C1 segment of cervical spinal cord (tissue), 14 donors: ENCODE data around the gene MBD3.
"Not testable (repeated sequence)": the region's sequence is repeated elsewhere in the genome, so short reads cannot be mapped to it uniquely, and the experiment has no call there.

Source experiments
- DNase-seq, 14 donors: peaks; one replicate each; lab custom pipeline; 2025; lab: John Stamatoyannopoulos, UW

MBD3 gene, protein sequence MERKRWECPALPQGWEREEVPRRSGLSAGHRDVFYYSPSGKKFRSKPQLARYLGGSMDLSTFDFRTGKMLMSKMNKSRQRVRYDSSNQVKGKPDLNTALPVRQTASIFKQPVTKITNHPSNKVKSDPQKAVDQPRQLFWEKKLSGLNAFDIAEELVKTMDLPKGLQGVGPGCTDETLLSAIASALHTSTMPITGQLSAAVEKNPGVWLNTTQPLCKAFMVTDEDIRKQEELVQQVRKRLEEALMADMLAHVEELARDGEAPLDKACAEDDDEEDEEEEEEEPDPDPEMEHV

DNA sequence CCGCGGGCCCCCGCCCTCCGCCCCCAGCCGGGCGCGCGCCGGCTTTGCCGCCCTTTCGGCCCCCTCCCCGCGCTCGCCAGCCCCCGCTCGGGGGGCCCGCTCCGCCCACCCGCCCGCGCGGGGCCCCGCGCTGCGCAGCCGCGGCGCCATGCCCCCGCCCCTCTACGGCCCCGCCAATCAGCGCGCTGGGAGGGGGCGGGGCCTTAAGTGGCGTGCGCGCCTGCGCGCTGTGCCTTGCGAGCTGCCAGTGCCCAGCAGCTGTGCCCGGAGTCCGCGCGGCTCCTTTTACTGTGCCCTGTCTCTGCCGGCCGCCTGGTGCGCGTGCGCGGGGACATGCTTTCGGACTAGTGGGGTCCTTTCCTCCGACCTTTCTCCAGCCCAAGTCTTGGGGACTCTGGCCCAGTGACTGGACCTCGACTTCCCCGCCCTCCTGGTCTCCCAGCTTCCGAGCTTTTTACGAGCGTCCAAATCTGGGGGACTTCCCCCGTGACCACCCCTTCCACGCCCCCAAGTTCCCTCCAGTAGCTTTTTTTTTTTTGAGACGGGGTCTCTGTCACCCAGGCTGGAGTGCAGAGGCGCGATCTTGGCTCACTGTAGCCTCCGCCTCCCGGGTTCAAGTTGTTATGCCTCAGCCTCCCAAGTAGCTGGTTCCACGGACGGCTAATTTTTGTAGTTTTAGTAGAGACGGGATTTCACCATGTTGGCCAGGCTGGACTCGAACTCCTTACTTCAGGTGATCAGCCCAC, at the start of gene MBD3:
TSS of gene MBD3 (minus strand) at position 111 of the 746 bp plus-strand sequence. CDS start 234 bp downstream, outside the sequence.
- DNase-seq: peak; percentile 23 to 95 (median 82)

DNA sequence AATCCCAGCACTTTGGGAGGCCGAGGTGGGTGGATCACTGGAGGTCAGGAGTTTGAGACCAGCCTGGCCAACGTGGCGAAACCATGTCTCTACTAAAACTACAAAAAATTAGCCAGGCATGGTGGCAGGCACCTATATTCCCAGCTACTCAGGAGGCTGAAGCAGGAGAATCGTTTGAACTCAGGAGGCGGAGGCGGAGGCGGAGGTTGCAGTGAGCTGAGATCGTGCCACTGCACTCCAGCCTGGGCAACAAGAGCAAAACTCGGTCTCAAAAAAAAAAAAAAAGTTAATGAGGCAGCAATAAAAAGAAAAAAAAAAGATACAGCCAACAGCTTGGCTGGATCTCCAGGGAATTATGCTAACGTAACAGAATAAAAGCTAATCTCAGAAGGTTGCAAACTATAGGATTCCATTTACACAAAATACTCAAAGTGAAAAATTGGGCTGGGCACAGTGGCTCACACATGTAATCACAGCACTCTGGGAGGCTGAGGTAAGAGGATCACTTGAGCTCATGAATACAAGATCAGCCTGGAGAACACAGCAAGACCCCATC, 48.3 kb upstream of the MBD3 start:
- DNase-seq: not testable (repeated sequence)

DNA sequence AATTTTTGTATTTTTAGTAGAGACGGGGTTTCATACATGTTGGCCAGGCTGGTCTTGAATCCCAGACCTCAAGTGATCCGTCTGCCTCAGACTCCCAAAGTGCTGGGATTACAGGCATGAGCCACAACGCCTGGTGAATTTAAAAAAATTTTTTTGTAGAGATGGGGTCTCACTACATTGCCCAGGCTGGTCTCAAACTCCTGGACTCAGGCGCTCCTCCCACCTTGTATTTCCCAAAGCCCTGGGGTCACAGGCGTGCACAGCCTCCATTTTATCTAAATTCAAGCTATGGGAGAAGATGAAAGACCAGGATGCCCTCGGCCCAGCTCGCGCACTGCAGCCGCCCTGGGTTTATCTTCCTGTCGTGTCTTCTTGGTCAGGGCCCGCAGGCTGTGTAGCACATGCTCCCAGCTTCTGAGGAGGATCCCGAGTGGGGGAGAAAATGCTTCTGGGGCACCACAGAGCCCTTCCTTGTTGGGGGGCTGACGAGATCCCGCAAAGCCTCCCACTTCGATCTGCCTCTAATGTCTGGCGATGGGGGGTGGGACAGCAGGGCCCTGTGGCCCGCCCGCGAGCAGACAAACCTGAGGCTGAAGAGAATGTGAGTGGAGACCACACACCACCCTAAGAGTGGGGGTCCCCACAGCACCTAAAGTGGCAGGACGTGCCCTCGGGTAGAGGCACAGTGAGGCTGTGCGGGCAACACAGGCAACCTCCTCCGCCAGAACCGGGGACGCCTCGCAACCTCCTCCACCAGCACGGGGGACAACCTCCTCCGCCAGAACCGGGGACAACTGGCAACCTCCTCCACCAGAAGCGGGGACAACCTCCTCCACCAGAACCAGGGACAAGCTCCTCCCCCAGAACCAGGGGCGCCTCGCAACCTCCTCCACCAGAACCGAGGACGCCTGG, 43.9 kb upstream of the MBD3 start:
- DNase-seq: no peak

DNA sequence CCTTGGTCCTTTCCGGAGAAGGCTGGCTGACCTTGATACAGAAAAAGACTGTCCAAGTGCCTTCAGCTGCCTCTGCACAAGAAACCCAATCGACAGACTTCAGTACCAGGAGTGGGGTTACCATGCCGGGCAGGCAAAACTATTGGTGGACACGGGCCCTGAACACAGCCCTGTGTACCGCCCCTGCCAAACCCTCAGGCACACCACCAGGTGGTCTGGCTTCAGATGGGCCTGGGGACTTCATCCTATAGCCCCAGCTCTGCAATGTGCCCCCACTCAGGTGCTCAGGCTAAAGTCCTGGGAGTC, 42.2 kb upstream of the MBD3 start:
- no peak for DNase-seq

DNA sequence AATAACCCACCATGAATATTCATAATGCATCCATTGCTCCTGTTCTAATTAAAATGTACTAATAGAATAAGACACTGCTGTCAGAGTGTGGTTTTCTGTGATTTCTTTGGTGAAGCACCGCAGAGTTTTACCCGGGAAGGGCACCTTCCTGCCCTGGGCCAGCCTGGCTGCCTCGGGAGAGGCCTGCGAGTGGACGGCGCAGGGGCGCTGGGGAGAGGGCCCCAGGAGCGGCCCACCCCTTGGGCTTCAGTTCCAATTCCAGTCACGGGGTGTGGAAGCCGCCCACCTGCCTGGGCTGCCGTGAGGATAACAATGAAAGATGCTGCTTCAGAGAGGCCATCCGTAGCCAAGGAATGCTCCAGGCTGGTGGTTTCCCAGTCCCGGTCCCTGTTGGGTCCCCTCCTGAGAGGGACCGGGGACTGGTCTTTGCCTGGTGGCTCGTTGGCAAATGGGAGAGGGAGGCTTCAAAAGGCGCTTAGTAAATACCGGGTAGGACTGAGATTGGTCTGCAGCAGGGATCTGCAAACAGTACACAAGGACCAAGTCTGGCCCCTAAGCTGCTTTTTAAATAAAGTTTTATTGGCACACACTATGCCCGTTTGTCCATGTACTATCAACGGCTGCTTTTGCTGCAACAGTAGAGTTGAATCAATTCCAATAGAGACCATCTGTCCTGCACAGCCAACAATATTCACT, 41.7 kb upstream of the MBD3 start:
- peak in 1 of 14 donors; percentile 9 for DNase-seq

DNA sequence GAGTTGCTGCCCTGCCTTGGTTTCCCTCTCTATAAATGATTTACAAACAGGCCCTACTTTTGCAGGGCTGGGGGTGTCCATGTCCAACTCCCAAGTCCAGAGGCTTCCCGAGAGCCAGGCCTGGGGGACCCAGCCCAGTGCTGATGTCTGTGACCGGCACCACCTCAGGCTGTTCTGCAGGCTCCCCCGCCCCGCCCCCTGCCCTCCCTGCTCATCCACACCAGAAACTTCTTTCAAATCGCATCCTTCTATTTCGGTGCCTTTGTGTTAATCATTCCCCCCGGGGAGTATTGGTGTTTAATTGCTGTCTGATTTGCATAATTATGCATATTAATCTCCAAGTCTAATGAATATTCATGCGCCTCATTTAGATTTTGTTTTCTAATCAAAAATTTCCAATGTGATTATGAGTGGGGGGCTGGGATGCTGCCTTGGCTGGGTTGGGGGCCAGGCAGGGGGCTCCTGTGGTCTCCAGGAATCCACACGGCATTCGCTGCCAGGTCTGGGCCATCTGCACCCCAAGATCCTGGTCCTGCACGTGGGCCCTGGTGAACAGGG, 40.7 kb upstream of the MBD3 start:
- DNase-seq: no peak

DNA sequence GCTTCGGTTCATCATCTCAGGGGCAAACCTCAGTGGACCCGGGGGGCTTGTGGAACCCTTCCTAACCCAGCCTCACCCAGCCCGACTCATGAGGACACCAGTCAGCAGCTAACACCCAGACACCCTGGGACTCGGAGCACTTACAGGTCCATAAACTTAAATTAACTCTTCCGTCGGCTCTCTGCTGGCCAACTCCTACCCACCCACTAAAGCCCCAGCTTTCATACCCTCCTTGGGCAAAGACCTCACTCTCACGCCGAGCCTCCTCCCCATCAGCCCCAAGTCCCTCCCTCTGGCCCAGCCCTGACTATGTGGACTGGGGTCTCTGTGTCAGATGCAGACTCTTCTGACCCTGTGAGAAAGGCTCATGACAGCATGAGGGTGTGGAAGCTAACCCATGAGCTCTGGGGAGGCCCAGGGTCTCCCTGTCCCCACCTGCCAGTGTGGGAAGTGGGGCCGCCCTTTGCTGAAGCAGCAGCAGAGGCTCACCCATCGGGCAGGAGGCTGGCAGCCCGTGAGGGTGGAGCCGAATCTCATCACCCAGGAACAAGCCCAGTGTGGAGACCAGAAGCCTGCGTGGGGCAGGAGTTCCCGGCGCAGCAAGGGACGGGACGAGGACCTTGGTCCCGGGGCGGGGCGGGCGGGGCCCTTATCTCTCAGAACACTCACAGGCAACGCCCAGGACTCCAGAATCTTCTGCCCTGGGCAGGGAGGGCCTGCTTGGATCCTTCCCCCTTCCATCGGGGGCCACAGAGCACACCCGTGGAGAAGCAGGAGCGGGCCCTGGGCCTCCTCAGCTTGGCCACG, 40.0 kb upstream of the MBD3 start:
- no peak for DNase-seq

DNA sequence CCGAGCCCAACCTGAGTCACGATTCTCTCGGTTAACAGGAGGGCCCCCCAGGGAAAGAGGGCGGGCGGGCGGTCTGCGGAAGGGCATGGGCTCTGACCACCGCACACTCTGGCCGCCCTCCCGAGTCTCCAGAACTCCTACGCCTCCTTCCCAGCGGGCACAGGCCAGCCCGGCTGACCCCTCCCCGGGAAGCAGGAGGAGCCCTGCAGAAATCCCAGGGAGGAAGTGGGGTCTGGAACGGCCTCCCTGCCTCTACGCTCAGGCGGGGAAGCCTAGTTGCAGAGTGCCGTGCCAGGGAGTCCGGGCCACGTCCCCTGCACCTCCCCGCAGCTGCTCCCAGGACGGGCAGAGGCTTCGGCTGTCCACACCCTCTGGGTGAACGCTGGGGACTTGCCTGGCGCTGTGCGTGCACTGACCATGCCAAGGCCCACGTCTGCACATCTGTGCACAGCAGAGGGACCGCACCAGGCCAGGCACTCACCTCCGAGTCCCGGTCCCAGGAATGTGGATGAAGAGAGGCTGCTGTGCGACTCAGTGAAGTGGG, 39.0 kb upstream of the MBD3 start:
- DNase-seq: no peak

DNA sequence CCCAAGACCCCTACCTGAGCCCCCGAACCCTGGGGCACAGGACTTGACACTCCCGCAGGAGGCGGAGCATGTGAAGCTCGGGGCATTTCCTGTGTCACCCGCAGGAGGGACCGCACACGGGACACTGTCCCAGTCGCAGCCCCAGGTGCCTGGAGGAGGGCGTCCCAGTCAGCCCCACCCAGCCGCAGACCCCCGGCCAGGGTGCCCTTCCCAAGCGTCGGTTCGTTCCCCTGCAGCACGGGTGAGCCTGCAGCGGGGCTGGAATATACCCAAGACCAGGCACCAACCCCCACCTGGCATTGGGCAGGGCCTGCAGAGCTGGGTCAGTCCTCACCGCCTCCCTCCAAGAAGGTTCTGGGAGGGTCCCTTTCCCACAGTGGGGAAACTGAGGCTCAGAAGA, 38.1 kb upstream of the MBD3 start:
- DNase-seq: no peak

DNA sequence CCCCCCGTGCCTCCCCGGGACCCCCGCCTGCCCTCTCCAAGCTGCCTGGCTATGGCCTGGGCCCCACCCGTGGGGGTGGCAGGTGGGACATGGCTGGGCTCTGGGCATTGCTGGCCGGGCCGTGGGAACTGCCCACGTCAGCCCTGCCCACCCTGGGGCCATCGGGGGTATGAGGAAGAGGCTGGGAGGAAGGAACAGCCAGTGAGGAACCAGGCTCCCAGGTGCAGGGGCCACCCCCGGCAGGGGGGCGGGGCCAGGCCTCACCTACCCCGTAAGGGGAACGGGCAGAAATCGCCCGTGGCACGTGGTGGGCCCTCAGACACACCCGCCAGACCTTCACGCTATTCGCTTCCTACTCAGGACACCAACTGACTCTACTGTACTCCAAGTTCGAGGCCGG, 37.3 kb upstream of the MBD3 start:
- no peak for DNase-seq

DNA sequence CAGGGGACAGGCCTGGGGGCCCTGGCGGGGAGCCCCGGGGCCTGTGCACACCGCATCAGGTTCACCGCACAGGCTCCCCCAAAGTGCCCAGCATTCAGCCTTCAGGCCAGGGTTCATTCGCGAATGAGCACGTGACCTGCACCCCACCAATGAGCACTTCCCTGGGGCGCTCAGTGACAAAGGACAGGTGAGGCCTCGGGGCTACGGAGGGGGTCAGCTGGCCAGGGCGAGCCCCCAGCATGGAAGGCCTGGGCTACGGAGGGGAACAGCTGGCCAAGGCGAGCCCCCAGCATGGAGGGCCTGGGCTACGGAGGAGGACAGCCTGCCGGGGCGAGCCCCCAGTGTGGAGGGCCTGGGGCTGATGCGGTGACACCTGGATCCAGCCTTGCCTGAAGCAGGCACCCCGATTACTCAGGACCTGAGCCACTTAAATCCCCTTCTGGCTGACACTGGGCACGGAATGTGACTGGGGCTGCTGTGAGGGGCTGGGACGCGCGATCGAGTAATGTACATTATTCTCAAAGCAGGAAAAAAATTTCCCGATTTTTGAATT, 36.7 kb upstream of the MBD3 start:
- no peak for DNase-seq

DNA sequence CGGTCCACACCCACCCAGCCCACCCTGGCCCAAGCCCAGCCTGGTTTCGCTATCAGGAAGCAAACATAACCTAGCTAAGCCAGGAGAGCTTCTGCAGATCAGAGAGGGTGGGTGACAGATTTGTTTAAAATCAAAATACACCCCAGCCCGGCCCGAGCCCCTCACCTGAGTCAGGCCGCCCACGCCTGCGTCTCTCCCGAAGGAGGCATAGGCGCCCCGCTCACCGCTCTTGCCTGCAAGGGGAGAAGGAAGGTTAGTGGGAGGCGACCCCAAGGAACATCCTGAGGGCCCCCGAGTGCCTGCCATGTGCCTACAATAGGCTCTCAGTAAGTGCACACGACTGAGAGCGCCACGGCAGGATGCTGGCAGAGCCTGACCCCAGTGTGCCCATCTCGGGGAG, 34.5 kb upstream of the MBD3 start:
- no peak for DNase-seq

DNA sequence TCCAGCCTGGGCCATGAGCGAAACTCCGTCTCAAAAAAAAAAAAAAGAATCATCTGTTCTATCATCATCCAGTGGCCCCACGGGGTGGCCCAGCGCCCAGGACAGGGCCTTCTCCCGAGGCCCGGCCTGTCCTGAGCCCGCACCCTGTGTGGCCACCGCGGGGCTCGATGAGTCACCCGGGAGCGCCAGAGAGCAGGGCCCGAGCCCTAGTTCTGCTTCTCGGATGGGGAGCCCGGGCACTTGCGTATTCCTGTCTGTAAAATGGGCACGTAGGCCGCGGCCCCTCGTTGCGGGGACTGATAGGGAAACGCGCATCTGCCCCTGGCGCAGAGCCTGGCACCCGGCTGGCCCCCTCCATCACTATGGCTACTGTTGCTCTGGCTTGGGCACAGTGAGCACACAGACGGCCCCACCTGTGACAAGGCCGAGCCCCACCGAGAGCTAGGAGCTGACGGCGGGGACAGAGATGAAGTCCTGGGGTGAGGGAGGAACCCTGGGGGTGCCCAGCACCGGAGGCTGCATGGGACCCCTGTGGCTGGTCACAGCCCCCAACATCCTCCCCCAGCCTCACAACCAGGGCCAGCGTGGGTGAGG, 33.8 kb upstream of the MBD3 start:
- DNase-seq: no peak

DNA sequence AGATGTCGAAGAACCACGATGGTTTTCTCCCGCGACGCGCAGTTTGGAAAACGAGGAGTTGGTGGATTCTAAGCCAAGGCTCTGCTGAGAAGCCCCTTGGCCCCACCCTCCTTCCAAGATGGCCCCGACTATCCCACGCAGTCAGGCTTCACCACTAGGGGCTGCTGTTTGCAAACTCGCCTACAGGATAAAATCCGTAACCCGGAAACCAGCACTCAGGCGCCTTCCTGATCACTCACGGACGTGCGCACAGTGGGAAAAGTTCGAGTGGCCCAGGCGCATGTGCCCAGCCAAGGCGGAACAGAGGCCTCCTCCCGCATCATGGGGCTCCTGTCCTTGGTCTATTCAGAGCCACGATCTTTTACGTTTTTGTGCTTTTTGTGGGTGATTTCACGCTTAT, 31.8 kb upstream of the MBD3 start:
- DNase-seq: peak in 7 of 14 donors; percentile 3 to 51 (median 8)

DNA sequence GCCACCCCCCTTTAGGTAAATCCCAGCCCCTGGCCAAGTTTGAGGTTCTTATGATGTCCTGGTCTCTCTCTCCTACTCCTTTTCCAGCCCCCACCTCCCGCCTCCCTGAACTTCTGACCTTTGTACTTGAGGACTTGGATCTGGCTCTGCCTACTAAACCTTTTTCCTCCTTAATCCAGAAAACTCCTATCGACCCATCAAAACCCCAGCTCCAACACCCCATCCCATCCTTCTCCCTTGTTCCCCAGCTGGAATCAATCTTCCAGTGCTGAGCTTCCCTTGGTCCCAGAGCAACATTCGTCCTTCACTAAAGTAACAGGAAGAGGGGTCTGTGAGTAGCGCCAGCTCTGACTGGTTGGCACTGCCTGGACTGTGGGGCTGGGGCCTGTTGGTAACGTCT, 29.9 kb upstream of the MBD3 start:
- no peak for DNase-seq

DNA sequence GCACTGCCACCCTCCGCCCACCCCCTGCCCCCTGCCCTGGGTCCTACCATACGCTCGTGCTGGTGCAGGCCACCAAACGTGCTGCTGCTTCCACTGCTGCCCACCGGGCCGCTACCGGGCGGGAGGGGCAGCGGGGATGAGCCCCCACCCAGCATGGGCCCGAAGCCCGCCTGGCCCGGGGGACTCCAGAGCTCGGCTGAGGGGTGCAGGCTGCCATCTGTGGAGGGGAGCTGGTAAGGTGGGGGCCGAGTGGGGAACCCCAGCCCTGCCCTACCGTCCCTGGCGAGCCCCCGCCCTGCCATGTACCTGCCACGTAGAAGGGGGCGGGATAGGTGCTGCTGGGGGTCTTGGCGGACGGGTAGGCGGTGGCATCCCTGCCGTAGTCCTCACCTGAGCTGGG, 29.3 kb upstream of the MBD3 start:
- no peak for DNase-seq

DNA sequence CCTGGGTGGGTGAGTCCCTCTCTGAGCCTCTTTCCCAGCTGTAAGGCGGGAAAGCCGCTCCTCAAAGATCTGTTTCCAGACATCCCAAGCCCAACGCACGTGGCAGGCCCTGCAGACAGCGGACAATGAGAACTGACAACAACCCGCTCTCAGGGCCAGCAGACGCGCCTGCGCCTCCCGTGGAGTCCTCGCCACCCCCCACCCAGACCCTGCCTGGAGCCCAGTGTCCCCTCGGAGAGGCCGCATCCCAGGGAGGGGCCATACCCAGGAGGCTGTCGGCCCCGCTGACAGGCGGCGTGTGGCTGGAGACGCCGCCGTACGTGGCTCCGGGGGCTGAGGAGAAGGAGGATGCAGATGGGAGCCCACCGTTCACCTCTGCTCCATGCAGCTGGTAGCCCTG, 28.9 kb upstream of the MBD3 start:
- no peak for DNase-seq

DNA sequence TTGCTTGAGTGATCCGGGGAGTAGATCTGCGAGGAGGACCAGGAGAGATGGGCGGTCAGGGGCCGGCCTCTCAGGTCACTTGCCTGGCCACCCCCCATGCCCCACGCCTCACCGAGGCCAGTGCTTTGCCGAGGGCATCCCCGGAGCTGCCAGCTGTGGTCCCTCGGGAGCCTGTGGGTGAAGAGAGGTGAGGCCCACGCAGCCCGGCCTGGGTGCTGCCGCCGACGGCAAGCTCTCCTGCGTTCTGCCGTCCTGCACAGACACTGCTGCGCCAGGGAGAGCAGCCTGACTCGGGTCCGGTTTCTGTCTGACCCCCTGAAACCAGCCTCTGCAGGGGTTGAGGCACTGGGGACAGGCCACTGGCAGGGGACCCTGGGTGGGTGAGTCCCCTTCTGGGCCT, 28.4 kb upstream of the MBD3 start:
- DNase-seq: no peak

DNA sequence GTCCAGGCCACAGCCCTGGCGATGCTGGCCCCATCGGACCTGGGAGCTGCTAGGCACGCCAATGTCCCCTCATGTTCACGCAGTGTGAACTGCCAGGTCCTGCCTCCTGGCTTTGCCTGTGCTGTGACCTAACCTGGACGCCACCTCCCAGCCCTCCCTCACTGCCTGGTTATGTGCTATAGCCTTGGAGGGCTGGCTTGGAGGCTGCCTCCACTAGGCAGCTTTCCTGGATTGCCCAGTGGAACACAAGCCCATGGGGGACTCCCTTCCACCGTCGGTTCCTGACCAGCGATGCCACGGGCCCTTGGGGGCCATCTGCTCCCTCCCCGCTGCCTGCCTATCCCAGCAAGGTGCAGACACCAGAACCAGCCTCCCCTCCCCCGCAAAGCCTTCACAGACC, 27.8 kb upstream of the MBD3 start:
- no peak for DNase-seq
